GM21529 (cell line): ENCODE results near the gene ACACB.

Experiments used
- ATAC-seq: cut with Tn5 transposase; IDR thresholded peaks from one replicate; pipeline ENCODE4 v1.9.1; 2021; ENCODE audit not compliant: unreplicated experiment

Gene ACACB

DNA sequence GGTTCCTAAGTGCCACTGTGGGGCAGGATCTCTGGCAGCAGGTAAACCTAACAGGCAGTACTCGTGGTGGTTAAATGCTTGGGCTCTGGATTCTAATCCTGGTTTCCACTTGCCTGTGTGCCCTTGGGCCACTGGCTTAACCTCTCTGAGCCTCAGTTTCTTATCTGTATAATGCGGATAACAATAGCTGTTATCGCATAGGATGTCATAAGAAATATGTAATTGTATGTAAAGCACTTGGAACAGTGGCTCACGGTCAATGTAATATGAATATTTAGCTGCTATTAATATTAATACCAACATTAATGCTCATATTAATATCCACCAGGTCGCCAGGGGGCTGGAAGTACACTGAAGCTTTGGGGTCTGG lies 175.9 kb downstream of the ACACB start:
- ATAC-seq: no peak

DNA sequence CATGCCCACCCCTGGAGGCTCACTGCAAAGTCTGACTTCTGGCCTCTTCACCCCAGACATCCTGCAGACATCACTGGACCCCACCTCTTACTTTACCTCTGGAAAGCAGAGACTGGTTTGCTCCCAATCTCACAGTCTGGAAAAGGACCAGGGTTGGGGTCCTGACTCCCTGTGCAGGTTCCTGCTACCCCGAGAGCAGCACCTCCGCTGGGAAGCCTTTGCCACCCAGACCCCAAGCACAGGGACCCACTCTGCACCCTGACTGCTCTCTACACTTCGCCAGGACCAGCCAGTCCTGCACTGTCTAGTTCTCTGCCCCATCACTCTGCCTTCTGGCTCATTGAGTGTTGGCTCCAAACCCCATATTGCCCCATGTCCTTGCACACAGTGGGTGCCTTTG lies 176.7 kb downstream of the ACACB start:
- no peak for ATAC-seq

DNA sequence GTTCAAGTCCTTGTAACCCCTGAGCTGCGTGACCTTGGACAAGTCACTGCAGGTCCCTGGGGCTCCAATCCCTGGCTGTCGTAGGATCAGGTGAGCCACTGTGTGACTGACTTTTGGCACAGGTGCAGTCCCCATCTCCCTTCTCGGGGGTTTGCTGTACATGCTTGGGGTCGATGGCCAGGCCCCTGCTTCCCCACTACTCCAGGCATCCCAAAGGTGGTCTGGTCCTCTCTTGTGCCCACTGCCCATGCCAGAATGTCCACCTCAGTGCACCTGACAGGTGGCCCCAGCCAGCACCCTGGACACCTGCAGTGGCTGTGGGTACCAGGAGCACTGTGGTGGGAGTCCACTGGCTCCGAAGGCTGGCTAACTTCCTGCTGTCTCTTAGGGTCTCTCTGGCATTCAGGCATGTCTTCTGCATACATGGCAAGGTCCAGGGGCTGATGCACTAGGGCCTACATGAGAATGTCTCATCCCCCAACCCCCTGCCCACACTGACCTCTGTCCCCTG lies 178.0 kb downstream of the ACACB start:
- no peak for ATAC-seq

DNA sequence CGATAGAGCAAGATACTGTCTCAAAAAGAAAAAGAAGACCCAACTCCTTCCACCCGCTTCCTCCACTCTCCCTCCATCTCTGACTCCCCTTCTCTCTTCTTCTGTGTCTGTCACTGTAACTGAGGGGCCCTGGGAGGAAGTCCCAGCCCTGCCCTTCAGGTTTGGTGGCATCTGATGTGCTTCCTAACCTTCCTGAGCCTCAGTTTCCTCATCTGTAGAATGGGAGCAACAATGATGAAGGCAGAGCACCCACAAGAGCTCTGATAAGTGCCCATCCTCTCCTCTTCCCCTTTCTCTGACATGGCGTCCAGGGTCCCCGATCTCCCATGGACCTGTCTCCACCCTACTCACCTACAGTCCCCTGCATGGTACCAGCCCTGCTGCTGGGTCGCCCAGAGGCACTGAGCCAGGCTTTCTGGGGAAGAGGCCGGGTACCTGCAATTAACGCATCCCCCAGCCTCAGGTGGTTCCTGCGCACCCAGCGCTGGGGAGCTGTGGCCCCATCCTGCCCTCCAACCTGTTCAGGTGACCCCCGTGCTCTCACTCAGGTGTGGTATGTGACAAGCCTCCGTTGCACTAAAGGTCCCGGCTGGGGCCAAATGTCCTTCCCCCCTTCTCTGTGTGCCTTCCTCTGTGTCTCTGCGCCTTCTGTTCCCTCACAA lies 179.5 kb downstream of the ACACB start:
- ATAC-seq: no peak

DNA sequence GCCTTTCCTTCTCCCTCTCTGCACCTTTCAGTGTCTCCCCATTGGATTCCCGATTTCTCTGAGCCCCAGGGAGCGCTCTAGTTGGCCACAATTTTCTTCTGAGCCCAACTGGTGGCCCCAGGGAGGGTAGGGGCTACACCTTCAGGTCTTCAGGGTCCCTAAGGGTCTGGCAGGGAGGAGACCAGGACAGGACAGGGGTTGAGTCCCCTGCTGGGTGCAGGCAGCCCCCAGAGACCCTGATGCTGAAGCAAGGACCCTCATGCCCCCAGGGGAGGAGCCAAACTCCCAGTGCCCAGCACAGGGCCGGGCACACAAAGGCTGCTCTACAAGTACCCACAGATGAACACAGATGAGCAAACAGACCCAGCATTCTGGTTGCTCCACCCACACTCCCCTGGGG lies 180.0 kb downstream of the ACACB start:
- no peak for ATAC-seq

DNA sequence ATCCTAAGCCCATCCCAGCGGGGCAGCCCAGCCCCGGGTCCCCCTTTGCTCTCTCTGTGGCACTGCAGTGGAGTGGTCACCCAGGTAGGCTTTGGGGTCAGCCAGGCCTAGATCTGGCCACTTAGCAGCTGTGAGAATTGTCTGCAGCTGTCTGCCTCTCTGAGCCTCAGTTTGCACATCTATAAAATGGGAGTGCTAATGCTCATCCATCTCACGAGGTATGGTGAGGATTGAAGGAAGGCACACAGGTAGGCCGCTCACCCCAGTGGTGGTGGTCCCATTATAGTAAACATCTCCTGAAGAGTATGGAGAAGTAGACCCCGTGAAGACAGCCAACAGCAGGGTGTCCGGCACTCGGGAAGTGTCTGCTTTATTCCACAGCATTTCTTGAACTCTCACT lies 183.5 kb downstream of the ACACB start:
- no peak for ATAC-seq

DNA sequence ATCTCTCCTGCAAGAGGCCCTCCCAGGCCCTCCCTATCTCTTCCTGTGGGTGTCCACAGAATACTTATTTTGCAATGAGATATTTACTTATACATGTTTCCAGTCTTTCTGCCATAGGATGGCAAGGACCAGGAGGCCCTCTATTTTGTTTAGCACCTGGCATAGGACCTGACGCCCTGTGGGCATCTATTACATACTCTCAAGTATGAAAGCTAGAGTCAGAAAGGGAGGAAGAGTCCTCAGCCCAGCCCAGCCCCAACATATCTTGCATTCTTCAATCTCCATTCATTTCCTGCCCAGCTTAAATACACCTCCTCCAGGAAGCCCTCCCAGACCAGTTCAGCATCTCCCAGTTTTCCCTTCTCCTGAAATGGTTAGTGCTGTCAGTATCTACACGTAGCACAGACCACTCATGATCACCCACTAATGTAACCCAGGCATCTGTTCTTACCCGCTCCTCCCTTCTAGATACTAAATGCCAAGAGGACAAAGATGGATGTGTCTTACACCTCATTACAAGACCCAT lies 185.3 kb downstream of the ACACB start:
- ATAC-seq: no peak

DNA sequence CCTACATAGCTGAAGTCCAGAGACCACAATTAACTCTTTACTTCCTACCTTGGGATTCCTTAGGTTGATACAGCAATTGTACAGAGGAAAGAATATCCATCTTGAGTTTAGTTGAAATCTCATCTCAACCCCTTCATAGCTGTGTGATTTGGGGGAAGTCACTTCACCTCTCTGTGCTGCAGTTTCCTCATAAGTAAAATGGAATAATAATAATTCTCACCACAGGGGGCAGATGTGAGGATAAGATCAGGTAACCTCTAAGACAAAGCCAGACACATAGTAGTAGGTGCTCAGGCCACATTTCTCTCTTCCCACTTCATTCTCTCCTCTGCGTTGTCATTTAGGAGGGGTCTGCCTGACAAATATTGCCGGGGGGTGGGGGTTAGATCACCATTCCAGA lies 186.0 kb downstream of the ACACB start:
- ATAC-seq: no peak

DNA sequence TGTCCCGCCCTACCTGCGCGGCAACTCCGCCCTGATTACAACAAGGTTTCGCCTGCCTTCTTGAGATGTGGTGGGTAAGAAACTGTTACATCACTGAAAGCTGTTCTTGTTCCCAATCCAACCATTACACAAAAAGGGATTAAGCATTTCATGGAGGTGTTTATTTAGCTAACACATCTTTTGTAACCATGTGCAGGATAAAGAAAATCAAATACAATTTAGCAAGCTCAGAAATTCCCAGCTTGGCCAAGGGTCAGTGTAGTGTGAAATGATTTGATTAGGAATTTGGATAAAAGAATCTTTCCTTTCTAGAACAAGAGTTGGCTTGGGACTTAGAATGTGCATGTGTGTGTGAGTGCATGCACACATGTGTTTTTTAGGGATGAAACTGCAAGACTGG lies 186.4 kb downstream of the ACACB start:
- no peak for ATAC-seq

DNA sequence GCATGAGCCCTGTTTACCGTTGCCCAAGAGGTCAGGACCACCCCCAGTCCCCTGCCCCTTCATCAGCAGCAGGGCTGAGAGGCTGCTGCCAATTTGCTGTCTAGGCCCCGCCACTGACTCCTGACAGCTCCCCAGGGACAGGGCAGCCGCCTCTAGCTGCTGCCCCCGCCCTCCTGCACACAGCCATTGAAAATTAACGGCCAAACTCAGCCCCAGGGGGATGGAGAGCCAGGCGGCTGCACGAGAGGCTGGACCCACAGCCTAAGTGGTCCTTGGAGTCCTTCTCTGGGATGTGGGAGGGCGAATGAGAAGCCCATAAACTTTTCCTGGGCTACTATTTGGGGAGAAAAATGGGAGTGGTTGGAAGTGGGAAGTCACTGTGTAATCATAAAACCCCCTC lies 188.1 kb downstream of the ACACB start:
- ATAC-seq: no peak

DNA sequence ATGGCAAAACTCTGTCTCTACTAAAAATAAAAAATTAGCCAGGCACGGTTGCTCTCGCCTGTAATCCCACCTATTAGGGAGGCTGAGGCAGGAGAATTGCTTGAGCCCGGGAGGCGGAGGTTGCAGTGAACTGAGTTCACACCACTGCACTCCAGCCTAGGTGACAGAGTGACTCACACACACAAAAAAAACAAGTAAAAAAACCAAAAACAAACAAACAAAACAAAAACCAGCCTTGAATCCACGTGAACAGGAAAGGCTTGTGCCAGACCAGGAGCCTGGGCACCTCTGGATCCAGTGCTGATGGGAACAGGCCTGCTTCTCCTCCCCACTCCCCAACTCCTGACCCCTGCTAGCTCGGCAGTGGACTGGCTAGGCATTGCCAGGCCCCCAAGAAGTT lies 189.2 kb downstream of the ACACB start:
- ATAC-seq: no peak

DNA sequence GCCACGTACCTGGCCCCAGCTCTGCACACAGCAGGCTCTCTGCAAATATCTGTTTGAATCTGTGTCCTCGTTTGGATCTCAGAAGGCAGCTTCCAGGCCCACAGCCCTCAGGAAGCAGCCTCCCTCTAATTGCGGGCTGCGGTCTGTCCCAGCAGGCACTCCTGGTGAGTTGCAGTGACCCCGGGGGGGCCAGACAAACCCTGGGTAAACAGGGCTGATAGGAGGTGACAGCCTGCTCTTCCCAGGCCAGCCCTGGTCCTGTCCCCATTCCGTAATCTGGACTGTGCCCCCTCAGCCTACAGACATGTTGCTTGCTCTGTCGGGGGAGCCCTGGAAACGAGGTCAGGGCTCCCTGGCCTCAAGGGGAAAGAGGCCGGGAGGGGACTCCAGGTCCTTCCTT lies 190.7 kb downstream of the ACACB start:
- no peak for ATAC-seq

DNA sequence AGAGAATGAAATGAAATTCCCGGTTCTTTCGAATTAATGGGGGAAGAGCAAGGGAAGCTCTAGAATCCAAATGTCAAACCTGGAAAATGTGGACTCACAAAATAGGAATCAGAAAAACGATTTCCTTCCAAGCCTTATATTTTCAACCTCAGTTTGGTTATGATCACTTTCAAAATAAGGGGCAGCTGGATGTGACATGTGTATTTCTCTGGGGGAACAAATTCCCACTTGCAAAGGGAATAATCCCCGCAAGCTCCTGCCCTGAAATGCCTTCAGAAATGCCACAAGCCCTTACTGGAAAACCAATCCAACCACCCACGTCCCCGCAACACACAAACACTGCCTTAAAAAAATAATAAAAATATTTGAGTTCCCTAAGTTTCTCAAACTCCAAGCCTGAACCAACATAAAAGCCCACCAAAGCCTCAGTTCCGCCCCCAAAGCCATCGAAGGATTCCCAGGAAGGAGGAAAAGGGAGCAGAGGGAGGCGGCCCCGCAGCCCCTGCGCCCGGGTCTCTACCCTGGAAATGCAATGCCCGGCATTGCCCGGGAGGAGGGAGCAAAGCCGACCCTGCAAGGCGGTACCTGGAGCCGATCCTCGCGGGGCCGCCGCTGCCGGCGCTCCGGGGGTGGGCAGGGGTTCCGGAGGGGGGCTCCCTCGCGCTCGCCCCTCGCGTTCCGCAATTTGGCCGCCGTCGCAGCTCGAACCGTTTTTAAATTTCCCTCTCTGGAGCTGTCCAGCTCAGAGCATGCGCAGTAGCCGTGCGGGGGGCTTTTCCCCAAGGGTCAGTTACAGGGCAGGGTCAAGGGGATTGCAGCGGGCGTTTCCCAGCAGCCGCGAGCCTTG lies 192.4 kb downstream of the ACACB start, which contains the start of gene FOXN4:
Gene FOXN4, minus strand, starts transcription at position 751 of the 847 bp plus-strand sequence. CDS start 963 bp downstream, outside the sequence.
- ATAC-seq: no peak

DNA sequence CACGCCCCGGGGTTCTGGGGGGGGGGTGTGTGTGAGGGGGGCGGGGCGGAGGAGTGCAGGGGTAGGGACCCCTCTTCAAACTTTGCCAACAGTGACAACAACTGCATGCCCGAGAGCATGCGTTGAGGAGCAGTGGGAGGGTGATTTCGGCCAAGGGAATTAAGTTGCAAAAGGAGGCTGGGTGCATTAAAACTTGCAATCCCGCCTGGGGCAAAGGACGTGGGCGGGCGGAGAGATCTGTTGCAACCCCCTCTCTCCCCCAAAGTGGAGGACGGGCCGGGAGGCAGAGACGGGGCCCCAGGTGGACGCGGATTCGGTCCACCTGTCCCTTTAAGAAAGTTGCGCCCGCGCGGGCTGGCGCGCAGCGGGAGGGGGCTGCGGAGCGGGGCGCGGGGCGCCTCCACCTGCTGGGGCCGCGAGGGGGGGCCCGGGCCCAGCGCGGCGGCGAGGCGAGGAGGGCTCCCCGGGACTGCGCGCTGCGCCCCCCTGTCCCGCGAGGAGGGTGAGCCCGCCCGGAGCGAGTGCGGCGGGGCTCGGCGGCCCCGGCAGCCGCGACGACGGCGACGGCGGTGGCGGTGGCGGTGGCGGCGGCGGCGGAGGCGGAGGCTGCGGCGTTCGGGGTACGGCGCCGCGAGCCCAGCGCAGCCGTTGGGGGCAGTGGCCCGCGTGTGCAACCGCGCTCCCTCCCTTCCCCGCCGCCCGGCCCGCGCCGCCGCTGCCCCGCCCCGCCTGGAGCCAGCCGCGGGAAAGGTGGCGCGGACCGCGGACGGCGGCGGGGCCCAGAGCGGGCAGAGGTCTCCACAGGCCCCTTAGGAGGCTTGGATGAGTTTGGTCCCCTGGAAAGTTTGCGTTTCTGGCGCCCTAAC lies 193.2 kb downstream of the ACACB start:
- ATAC-seq: no peak

DNA sequence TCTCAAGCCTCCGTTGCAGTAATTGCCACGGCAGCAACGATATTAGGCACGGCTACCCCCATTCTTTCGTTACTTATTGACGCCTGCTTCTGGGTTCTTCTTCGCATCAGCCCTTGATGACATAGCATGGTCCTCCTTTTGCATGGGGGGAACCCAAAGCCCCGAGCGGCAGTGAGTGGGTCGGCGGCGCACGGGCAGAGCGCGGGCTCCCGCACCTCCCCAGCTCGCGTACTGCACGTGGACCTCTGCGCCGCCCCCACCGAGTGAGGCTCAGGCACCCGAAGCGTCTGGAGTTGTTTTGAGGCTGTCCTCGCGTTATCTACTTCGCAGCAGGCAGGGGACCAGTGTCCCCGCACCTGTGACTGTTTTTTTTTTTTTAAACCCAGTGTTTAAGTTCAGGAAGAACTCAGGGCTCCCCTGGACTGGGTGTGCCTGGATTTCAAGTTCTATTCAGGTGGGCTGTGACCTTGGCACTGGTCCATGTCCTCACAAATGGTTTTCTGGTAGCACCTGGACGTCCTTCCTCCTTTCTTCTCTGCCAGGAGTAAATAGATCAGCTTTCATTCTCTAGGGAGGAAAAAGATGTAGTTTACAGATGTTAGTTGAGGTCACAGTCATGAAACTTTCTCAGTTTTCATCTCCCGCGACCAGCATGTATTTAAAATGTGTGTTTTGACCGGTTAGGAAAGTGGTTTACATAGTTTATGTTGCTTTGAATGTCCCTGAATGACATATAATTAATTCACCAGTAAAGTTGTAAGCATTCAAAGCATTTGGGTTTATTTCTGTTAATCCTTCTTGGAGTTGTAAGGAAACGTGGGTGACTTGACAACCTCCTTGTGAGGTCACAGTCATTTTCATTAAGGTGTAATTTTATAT lies 194.1 kb downstream of the ACACB start:
- no peak for ATAC-seq
